Hypothalamus (tissue), 51 donors: ENCODE measurements around the gene INCA1.

ENCODE experiments used
- DNase-seq, 51 donors: peaks; one replicate each; lab custom pipeline; 2025; lab: John Stamatoyannopoulos, UW

INCA1 gene

DNA sequence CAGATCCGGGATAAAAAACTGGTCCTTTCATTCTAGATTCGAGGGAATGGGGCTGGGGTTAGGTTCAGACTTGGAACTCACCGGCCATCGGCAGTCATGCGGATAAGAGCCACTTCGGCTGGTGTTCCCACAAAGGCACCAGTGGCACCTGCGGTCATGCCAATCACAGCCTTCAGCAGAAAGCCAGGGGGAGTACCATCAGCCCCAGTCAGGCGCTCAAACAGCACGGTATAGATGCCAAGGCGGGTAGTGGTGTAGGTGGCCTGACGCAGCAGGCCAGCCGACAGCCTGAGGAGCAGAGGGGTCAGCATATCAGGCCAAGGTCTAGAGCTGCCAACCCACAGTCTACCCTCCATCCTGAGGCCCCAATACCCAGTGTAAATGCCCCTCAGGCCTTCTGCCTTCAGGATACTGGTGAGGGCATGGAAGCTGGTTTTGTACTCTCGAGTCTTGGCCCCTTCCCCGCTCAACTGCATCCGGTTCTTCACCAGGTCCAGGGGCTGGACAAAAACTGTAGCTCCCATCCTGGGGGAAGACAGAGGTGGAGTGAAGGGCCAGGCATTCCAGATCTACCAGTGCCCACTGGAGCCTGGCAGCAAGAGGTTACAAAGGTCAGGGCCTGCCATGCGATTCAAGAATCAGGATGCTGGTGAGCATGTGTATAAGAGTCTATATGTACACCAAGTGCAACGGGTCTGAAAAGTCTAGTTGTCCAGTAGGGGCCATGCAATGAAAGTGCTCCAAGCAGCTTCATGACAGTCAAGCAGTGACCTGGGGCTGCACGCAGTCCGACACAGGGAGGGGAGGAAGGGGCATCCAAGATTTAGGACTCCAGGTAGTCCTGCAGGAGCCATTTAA, 58.4 kb downstream of the INCA1 start:
- no peak for DNase-seq
